Measurements from ENCODE around the gene SHROOM2.

GRCh38 chrX:9805956-9806355, 19.7 kb downstream of the SHROOM2 start:
- TF ChIP-seq CTCF (conservative IDR thresholded peaks at IDR 0.05; ENCODE audit: low read depth, low read length): no peak
- no peak for TF ChIP-seq POLR2A (IDR thresholded peaks at IDR 0.05; ENCODE audit: low read depth, low read length)
- no peak for TF ChIP-seq MAFK (IDR thresholded peaks at IDR 0.05; ENCODE audit: low read depth, low read length)
- no peak for TF ChIP-seq MAZ (IDR thresholded peaks at IDR 0.05; ENCODE audit: borderline replicate concordance, low read depth, low read length)
